GM18508 (cell line): ENCODE measurements around the gene UBAP2L.
"Not testable (repeated sequence)": the region's sequence is repeated elsewhere in the genome, so short reads cannot be mapped to it uniquely, and the experiment has no call there.

Source experiments
- ATAC-seq: cut with Tn5 transposase; IDR thresholded peaks from one replicate; pipeline ENCODE4 v1.9.1; 2021; ENCODE audit warnings: moderate number of reproducible peaks; ENCODE audit not compliant: insufficient read depth, unreplicated experiment

Gene UBAP2L

GRCh38 chr1:154239491-154239890, 18.7 kb downstream of the UBAP2L start:
- no peak for ATAC-seq

GRCh38 chr1:154240294-154240833, 19.6 kb downstream of the UBAP2L start:
- ATAC-seq, result no peak

DNA sequence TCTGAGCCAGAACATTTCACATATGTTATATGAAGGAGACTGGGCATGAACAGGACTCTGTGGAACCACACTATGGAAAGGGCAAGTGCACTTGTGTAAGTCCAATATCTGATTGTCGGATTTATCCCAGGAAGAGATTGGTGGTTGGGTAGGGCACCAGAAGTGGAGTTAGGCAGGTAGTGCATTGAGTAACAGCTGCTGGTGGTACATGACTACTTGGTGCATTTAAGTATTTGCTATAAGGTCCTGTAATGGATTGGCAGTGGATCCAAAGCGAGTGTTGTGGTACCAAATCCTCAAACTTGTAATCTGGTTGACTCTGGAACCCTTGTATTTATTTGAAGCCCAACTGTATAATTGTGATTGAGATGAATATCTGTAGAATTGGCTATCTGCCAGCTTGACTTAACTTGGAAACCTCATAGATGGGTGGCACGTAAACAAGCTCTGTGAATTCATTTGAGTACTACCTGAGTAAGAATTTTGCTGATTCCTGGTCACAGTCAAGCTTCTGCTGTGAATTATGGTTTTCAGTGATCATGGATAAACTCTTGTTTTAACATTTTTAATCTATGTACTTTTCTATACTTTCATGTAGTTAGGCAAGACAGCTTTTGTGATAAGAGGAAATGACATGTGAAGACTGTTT, 21.1 kb downstream of the UBAP2L start:
- ATAC-seq, result no peak

DNA sequence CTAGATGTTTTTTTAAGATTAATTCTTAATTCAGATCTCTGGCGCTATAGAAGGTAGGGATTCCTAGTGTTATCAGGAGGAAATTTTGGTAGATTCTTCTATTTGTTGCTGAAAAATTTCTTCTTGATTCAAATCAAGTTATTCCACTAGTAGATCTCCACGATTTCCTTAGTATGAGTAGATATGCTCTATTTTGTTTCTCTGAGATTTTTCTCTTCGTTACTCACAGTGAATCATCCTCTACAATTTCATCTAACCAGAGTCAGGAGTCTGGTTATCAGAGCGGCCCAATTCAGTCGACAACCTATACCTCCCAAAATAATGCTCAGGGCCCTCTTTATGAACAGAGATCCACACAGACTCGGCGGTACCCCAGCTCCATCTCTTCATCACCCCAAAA, 32.9 kb downstream of the UBAP2L start:
- no peak for ATAC-seq

DNA sequence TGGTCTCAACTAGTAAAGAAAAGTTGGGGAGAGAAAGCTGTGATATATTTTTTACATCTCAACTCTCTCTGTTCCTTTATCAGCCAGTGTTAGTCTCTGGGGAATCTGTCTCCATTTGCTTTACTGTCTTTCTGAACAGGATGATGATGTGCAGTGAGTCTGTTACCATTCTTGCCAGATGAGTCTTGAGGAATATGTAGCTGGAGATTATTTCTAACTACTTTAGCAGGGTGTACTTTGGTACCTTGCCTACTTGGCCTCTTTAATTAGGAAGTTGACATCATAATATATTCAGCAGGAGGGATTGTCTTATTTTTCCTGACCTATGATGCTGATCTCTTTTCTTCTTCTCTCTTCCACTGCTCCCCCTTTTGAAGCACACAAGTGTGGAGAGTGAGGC, 35.9 kb downstream of the UBAP2L start:
- no peak for ATAC-seq

DNA sequence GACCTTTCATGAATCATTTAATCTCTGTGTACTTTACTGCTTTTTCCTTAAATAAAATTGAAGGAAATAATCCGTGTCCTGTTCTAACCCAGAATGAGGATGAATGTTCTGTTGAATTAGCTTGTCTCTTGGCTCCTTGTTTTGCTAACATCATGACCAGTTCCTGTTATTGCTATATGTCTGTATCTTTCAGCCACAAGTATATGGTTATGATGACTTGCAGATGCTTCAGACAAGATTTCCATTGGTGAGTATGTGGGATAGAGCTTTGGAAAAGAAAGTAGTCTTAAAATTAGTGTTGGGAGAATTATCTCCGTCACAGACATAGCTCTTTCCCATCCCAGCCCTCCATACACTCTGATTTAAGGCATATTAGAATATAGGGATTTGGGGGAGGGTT, 38.0 kb downstream of the UBAP2L start:
- ATAC-seq, result no peak

DNA sequence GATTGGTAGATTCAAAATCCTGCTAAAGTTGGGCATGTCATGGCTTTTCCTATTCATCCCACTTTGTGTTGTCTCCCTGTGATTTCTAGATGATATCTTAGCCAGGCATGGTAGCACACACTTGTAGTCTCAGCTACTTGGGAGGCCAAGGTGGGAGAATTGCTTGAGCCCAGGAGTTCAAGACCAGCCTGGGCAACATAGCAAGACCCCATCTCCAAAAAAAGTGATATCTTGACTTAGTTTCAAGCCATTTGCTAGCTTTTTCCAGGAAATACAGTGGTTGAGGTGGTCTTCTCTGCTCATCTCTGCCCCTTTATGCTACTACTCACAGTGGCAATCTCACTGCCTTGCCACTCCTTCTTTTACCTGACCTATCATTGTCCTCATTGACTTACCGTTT, 39.4 kb downstream of the UBAP2L start:
- ATAC-seq, result no peak

DNA sequence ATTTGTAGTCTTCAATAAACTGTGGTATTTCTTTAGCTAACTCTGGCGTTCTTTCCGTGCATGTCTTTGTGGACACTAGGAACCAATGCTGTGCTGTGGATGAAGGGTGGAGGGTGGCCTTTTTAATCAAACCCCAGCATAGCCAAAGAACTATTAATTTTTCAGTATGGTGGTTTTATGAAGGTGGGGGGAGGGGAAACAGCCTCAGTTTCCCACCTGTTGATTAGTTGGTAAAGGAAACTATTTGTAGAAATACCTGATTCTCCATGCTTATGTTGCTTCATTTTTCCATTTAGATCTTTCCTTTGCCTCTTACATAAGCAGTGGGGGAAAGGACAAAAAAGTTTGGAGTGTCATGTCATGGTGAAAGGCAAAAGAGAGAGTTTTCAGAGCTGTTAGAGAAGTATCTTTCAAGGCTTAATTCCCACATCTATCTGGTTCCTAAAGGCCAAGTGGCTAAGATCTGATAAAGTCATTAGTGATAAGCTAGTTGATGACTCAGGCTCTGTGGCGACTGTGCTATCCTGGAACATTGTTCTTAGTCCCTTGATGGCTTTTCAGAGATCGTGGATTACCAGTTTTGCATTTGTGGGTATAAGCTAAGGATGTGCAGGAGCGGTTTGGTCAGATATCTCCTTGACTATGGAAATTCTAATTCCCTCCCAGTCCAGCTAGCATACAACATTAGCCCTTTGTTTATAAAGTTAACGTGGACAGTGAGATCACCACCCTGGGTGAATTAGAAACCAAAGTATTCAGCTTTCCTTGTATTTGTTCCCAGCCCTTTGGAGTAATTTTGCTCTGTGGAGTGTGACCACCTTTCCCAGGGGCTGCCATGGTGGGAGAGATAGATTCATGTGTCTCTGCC, 42.9 kb downstream of the UBAP2L start:
- ATAC-seq, result no peak

DNA sequence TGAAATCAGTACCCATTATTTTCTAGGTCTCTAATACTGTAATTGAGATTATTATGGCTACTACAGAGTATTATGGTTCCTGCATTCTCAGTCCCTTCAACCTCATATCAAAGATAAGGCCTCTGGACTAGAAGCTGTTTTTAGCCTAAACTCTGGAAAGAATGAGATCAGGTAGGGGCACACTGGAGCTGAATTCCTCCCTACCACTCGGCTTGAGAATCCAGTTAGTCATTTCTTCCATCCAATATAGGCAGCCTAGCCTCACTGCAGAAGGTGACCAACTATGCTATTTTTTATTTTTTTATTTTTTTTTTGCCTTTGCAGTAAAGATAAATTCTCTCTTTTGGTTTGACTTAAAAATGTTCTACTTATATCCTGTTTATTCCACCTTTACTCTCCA, 43.7 kb downstream of the UBAP2L start:
- ATAC-seq, result no peak

GRCh38 chr1:154265586-154265985, 44.8 kb downstream of the UBAP2L start:
- ATAC-seq, result no peak

GRCh38 chr1:154270833-154271232, 50.1 kb downstream of the UBAP2L start:
- ATAC-seq, result no peak

DNA sequence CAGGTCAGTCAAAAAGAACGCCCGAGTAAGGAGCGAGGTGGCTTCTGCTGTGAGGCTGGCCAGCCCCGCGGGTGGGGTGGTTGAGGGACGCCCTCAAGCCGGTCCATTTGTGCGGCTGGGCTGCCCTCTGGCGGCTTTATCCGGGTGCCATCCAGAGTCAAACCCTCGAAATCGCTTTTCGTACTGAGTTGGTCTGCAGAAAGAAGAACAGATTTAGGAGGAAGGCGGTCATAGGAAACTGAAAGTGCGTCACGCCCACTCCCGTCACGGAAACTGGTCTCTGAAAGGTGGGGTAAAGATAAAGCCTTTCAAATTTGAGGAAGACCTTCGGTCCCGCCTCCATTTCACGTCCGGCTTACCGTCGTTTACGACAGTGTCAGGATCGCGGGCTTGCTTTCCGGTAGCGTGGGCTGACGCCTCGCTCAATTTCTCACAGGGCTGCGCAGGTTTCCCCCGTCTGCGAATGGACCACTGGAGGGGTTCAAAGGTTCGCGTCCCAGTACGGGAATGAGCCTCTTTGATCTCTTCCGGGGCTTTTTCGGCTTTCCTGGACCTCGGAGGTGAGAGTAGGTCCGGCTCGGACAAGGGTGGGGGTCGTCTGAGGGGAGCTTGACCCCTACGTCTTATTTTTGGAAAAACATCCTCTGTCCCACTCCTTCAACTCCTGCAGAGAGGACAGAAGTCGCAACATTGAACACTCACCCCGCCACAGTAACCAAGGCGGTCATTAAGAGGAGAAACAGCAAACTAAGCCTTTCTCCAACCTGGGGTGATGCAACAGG, 51.7 kb downstream of the UBAP2L start, which contains the start of gene HAX1:
Gene HAX1 (plus strand): TSS at position 413 of the 782 bp plus-strand sequence. CDS start 95 bp downstream, at position 508.
- peak; percentile 69 for ATAC-seq

DNA sequence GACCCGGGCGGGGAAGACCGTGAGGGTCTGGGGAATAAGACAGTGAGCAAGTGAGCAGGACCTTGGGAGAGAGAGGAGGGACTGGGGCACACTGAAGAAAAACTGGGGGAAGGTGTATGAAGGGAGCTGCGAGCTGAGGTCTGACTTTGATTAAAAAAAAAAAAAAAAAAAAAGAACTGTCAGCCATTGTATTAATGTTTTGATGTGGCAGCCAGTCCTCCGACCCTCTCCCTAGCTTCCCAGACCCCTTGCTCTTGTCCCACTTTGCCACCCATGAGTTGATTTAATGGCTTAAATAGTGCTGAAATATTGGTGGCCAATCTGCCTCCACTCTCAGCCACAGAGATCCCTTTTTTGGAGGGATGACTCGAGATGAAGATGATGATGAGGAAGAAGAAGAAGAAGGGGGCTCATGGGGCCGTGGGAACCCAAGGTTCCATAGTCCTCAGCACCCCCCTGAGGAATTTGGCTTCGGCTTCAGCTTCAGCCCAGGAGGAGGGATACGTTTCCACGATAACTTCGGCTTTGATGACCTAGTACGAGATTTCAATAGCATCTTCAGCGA, 52.3 kb downstream of the UBAP2L start:
- ATAC-seq, result no peak

- ATAC-seq, result no peak
These were observed 56.0 kb downstream of the UBAP2L start for GRCh38 chr1:154276797-154277196.

GRCh38 chr1:154287591-154287990, 66.8 kb downstream of the UBAP2L start:
- ATAC-seq, result not testable (repeated sequence)

GRCh38 chr1:154288661-154289060, 67.9 kb downstream of the UBAP2L start:
- no peak for ATAC-seq

DNA sequence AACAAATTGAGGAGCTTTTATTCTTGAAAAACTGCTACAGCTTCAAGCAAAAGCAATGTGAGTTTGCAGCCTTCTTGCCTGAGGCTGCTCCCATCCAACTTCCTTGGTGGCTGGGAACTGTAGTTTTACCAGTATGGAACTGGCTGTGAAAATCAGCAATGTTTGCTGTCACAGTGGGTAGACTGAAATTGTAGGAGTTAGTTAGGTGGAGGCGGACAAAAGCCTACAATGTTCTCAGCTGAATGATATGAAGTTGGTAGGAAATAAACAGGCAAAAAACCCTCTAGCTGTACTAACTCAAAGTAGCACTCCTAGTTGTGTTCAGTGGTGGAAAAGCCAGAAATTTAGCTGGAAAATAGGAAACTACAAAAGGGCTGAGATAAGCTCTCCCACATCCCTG, 70.2 kb downstream of the UBAP2L start:
- no peak for ATAC-seq

GRCh38 chr1:154295408-154296235, 74.9 kb downstream of the UBAP2L start:
- ATAC-seq, result no peak

GRCh38 chr1:154301582-154301981, 80.8 kb downstream of the UBAP2L start:
- no peak for ATAC-seq
